DMS 273 (cell line): ENCODE measurements around the gene NUP93.
"Not testable (repeated sequence)": the region's sequence is repeated elsewhere in the genome, so short reads cannot be mapped to it uniquely, and the experiment has no call there.

ENCODE experiments used
- DNase-seq: peaks from one replicate; lab custom pipeline; 2025; ENCODE audit not compliant: unreplicated experiment; lab: John Stamatoyannopoulos, UW

The NUP93 gene

DNA sequence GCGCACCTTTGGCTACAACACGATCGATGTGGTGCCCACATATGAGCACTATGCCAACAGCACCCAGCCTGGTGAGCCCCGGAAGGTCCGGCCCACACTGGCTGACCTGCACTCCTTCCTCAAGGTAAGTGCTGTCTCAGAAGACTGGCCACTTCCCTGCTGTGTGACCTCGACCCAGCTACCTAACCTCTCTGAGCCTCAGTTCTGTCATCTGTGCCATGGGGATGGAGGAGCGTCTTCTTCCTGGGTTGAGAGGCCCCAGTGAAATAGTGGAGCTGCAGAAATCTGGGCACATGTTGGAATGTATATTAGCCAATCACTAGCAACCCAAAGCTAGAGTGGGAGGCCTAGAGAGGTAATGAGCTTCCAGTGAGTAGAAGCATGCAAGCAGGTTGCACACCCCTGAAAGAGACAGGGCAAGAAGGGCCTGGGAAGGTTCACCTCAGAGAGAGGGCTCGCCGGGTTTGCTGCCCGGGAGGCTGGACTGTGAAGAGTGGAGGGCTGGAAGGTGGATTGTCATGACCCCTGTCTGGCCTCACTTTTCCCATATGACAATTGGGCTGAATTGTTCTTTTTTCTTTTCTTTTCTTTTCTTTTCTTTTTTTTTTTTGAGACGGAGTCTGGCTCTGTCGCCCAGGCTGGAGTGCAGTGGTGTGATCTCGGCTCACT is 135.6 kb downstream of the NUP93 start:
- DNase-seq: no peak

DNA sequence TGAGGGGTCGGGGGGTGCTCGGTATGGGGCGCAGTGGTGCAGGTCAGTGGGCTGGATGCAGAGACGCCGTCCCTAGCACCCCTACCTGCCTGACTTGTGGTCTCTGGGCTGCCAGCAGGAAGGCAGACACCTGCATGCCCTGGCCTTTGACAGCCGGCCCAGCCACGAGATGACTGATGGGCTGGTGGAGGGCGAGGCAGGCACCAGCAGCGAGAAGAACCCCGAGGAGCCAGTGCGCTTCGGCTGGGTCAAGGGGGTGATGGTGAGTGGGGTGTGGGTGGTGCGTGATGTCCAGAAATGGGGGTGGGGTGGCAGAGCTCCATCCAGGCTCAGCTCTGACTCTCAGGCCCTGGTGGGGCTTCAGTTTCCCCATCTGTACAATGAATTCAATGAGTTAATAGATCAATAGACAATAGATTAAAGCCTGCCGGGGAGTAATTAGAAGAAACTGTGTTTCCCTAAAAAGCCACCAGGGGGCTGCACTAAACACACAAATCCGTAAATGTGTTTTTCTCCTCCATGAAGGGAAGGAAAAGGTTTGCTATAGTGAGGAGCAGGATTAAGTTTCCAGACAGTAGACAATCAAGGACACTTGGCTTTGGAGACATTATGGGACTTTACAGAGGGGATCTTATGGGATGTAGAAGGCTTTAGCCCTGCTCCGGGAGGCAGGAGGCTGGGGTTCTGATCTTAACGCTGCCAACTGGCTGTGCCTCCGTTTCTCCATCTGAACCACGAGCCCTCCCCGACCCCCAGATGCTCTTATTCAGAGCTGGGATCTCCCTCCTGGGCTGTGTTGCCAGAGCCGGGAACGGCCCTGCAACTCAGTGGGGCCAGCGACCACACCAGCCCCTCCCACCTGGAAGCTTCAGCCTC is 137.3 kb downstream of the NUP93 start:
- DNase-seq: peak; percentile 79

DNA sequence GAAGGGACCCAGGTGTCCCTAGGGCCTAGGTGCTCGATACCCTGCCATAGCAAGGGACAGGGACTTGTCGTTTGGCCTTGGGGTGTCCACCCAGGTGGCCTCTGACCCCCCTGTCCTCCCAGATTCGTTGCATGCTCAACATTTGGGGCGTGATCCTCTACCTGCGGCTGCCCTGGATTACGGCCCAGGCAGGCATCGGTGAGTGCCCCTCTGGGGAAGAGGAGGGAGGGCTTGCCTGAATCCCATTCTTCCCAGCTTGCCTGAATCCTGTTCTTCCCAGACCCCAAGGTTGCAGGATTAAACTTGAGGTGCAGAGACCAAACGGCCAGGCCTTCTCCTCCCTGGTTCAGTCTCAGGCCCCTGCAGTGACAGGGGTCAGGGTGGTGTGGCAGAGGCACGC is 138.2 kb downstream of the NUP93 start:
- DNase-seq: no peak

DNA sequence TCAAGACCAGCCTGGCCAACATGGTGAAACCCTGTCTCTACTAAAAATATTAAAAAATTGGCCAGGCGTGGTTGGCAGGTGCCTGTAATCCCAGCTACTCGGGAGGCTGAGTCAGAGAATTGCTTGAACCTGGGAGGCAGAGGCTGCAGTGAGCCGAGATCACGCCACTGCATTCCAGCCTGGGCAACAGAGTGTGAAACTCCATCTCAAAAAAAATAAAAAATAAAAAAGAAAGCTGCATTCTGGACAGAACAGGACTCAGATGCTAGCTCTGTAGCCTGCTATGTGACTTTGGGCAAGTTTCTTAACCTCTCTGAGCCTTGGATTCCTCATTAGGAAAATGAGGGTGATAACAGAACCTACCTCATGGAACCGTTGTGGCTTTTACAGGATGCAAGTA is 138.8 kb downstream of the NUP93 start:
- DNase-seq: not testable (repeated sequence)

DNA sequence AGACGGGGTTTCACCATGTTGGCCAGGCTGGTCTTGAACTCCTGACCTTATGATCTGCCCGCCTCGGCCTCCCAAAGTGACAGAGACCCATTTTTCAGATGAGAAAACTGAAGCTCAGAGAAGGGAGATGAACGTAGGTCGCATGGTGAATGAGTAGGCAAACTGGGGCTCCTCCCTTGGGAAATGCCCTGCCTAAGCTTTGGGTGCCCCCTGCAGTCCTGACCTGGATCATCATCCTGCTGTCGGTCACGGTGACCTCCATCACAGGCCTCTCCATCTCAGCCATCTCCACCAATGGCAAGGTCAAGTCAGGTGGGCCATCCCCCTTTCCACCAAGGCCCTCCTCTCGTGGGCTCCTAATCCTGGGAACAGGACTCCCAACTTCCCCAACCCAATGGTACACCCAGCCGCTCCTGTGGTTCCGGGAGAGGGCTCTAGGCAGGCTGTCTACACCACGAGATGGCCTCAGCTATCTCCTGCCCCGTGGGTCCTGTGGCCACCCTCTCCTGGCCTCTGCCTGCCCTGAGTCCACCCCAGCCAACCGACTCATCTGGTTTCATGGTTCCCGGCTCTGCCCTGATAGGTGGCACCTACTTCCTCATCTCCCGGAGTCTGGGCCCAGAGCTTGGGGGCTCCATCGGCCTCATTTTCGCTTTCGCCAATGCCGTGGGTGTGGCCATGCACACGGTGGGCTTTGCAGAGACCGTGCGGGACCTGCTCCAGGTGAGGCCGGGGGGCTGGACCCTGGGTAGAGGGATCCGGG is 139.8 kb downstream of the NUP93 start:
- DNase-seq: peak; percentile 37

DNA sequence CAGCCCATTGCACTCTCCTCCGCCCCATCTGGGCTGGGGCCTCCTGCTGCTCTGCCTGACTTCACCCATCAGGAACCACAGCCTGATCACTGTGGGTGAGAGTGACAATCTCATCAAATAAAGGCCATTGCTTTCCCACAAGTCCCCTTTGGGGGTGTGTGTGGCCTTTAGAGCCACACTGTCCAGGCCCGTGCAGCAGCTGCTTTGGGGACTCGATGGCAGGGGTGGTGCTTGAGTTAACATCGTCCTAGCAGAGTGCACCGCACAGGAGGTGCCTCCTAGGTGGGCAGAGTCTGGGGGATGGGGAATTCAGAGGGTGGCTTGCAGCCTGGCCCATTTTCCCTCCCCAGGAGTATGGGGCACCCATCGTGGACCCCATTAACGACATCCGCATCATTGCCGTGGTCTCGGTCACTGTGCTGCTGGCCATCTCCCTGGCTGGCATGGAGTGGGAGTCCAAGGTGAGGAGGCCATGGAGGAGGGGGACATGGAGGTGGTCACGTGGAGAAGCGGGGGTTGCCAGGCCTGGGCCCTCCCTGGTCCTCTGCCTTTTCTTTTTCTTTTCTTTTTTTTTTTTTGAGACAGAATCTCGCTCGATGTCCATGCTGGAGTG is 140.5 kb downstream of the NUP93 start:
- no peak for DNase-seq

DNA sequence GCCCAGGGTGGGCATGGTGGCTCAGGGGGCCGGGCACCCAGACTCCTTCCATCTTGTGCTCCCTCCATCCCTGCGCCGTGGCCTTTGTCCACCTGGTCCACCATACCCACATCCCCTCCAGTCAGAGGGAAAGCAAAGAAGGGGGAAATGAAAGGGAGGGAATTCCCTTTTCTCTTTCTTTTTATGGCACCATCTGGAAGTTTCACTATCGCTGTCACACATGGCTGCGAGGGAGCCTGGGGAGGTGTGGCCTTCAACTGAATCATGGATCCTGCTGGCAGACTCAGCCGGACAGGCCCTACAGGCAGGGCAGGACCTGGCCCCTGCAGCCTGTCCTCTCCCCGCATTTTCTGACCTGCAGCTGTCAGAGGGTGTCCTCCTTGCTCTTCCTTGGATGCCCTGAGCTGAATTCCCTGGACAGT is 141.3 kb downstream of the NUP93 start:
- peak; percentile 50 for DNase-seq

DNA sequence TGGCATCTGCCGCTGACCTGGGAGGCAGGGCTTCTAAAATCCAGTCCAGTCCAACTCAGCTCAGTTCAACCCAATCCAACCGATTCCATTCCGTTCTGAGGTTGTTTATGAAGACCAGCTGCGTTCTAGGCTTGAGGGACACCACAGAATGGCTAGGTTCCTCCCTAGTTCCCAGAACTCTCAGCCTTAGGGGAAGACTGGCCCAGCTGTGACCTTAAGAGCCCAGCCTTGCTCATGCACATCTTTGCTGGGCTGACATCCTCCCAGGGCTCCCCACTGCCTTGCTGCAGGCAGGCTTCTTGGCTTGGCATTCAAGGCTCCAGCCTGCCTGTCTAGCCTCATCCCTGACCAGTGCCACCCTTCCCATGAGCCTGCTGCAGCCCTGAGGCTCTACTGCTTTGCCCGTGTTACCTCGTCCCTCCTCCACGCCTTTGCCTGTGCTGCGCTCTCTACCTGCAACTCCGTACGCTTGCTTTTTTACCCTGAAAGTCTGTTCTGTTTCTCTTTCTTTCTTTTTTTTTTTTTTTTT is 143.0 kb downstream of the NUP93 start:
- DNase-seq: peak; percentile 30

DNA sequence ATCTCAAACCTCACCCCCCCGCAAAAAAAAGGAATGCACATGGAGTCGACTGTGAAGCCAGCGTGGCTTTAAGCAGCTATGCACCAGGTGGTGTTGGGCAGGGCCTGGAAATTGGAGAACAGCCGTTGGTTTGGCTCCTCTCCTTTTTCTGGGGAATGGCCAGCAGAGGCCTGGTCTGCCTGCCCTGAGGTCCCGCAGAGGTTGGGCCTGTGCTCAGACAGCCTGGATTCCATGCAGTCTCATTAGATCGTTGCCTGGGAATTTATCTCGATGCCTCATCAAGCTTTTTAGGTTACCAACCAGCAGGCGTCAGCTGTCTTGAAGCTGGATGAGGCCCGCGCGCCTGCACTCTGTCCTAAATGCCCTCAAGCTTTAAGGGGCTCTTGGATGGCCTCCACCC is 144.9 kb downstream of the NUP93 start:
- DNase-seq: peak; percentile 95

DNA sequence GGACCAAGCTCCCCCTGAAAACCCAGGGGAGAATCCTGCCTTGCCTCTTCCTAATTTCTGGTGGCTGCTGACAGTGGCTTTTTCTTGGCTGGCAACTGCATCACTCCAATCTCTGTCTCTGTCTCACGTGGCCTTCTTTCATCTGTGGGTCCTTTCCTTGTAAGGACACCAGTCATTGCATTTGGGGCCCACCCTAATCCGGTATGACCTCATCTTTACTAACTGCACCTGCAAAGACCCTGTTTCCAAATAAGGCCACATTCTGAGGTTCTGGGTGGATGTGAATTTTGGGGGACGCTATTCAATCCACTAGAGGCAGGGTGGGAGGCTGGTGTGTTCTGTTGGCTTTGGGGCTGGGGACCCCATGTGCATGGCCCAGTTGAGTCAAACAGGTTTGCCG is 146.1 kb downstream of the NUP93 start:
- no peak for DNase-seq

DNA sequence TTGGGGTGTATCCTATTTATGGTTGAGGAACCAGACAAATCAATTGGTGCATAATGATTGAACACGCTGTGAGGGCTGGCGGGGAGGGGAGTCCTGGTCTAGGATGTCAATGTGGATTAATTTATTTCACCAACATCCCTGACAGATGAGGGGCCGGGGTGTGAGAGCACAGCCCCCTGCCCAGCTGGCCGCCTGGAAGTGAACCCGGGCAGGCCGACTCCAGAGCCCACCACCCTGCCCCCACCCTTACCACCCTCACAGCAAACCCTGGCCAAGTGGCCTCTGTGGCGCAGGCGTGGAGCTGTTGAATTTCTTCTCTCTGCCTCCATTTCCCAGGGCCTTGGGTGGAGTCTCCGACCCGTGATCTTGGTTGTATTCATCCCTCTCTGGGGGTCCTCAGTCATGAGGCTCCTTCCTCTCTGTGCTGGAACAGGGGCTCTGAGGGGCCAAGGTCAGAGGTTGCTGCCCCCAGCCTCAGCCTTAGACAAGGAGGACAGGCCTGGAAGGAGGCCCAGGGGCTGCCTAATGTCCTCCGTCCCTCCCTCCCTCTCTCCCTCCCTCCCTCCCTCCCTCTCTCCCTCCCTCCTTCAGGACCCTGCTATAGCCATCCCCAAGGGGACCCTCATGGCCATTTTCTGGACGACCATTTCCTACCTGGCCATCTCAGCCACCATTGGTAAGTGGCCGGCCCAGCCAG is 147.7 kb downstream of the NUP93 start:
- DNase-seq: no peak

DNA sequence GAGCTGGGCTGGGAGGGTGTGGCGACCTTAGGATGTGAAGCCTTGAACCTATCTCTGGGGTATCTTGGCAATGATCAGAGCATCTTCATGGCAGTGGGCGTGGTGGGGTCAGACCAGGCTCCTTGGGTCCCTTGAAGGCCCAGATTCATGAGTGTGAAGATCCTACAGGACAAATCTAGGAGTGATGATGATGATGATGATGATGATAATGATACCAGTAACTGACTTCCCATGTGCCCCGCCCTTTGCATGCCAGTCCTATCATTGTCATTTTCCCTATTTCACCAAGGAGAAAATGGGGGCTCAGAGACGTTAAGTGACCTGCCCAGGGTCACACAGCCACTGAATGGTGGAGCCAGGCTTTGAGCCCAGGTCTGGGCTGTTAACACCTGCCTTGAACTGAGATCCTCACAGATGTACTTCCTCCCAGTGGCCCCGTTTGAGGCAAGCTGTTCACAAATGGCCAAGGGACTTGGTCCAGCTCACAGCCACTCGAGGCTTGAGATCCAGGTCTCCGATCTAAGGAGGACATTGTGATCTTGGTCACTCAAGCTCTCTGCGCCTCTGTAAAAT is 148.4 kb downstream of the NUP93 start:
- no peak for DNase-seq

DNA sequence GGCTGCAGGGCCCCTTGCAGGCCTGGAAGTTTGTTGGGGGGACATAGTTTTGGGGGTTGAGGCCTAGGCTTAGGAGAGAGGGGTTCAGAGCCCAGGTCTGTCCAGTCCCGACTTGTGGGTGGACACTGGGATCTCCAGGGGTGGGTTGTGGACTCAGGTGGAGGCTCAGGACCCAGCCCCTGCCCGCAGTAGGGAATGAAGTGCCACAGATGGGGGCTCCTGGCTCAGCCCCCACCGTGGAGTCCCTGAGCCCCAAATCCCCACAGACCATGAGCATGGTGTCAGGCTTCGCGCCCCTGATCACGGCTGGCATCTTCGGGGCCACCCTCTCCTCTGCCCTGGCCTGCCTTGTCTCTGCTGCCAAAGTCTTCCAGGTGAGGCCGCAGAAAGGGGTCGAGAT is 149.3 kb downstream of the NUP93 start:
- no peak for DNase-seq

DNA sequence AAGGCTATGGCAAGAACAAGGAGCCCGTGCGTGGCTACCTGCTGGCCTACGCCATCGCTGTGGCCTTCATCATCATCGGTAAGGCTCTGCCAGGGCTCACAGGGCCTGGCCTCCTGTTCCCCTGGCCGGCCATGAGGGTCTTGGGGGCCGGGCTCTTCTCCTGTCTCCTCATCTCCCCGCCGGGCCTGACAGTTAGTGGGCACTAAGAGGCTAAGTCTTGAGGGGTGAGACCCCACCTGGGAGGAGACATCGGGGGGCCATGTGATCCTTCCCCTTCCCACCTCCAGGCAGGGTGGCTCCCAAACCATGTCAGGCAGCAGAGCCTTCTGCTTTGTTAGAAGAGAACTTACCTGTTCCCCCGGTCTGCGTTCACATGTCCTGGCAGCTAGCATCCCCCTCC is 150.2 kb downstream of the NUP93 start:
- no peak for DNase-seq

DNA sequence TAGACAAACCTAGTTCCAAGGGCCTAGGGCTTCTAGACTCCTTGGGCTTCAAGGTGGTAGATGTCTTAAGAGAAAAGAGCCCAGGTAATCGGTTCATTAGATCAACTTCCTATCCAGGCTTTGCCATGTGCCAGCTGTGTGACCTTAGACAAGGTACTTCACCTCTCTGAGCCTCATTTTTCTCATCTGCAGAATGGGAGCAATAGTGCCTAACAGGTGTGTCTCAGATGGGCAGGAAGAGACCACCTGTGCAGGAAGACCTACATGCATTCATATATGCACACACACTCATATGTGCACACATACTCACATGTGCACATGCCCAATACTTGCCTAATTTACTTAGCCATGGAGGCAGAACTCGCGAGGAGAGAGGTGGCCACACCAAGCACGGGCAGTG is 150.8 kb downstream of the NUP93 start:
- DNase-seq: no peak

DNA sequence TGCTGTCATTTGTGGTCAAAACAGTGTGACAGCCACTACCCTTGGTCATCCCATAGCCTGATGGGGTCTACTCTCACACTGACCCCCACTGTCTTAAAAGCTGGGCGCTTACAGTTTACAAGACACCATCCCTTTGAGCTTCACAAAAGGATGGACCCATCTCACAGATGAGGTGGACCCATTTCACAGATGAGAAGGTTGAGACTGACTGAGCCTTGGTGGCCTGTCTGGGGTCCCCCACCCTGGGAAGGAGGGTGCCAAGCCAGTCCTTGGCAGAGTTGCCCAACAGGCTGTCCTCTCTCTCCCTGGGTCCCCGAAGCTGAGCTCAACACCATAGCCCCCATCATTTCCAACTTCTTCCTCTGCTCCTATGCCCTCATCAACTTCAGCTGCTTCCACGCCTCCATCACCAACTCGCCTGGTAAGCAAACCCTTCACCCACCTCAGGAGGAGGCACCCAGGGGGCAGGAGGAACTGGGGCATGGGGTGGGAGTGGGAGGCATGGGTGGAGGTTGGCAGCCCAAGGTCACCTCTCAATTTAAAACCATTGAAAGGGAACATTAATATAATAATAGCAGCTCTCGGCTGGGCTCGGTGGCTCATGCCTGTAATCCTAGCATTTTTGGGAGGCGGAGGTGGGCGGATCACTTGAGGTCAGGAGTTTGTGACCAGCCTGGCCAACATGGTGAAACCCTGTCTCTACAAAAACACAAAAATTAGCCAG is 152.3 kb downstream of the NUP93 start:
- no peak for DNase-seq

DNA sequence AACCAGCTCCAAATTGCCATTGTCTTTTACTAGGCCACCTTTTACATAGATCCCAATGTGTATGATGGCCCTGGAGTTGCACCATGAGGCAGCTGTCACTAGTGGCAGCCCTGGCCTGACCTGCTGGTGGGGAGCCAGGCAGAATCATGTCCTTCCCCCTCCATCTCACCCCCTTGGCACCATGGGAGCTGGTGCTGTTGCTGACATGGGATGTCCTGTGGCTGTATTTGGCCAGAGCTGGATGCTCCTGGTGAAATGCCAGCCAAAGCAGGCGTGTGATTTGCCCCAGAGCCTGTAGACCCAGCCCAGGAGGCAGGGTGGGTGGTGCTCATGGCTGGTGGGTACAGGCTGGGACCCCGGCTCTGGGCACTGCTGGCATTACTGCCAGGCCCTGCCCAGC is 153.7 kb downstream of the NUP93 start:
- DNase-seq: no peak

DNA sequence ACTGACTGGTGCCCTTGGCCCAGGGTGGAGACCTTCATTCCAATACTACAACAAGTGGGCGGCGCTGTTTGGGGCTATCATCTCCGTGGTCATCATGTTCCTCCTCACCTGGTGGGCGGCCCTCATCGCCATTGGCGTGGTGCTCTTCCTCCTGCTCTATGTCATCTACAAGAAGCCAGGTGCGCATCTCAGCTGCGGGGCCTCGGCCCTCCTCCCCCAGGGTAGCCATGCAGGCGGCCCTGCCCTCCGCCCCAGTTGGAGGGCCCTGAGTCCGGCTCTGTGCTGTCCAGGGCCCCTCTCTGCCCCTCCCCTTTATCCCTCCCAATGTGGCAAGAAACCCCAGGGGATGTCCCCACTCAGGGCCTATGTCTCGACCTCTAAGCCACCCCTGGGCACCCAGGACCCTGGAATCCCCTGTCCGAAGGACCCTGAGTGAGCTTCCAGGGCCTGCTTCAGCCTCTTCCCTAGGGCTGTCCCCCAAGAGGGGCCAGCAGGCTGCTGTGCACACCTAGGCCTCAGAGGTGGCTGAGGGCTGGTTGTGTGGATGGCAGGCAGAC is 154.2 kb downstream of the NUP93 start:
- no peak for DNase-seq

DNA sequence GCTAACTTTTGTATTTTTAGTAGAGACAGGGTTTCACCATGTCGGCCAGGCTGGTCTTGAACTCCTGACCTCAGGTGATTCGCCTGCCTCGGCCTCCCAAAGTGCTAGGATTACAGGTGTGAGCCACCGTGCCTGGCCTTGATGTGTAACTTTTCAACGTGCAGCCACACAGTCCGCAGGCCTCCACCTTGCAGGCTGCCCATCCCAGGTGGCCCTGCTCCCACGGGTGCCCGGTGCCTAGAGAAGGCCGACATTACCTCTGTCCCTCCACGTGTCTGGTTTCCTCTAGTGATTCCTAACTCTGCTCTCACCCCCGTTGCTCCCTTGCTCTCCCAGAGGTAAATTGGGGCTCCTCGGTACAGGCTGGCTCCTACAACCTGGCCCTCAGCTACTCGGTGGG is 155.0 kb downstream of the NUP93 start:
- DNase-seq: not testable (repeated sequence)
